AG04450 (cell line): ENCODE measurements around the gene RGPD4. TPM values are rescaled to one million over a fixed set of nuclear protein-coding genes. Genes with fewer than 3 reads are reported as not detected.
"Not testable (repeated sequence)": the region's sequence is repeated elsewhere in the genome, so short reads cannot be mapped to it uniquely, and the experiment has no call there.

Source experiments
- CTCF ChIA-PET: fragments of 300-600, 350-600 bp; formaldehyde crosslinking; extraction: SDS; loops from one replicate; lab custom pipeline; 2022; ENCODE audit warnings: antibody characterized with exemption, inconsistent platforms; lab: Charles Lee
- POLR2A ChIA-PET: fragments of 350-600 bp; formaldehyde crosslinking; extraction: SDS; loops from one replicate; lab custom pipeline; 2021; ENCODE audit warnings: antibody characterized with exemption, inconsistent platforms; lab: Yijun Ruan, JAX
- DNase-seq: peaks from one replicate; pipeline ENCODE4 v3.0.0-alpha.2; 2011; ENCODE audit warnings: low read depth, low spot score
- H3K27ac ChIP-seq: one replicate; pipeline ENCODE4 v1.5.1; 2012; ENCODE audit warnings: low read depth, low read length, control low read depth
- H3K27me3 ChIP-seq: one replicate; pipeline ENCODE4 v1.6.0; 2012; ENCODE audit warnings: low read length; ENCODE audit not compliant: control insufficient read depth, insufficient read depth
- H3K4me3 ChIP-seq: 2 replicates; pipeline ENCODE4 v1.5.1; 2011; ENCODE audit warnings: mild to moderate bottlenecking, low read depth, low read length, control low read depth
- H3K9me3 ChIP-seq: 2 replicates; pipeline ENCODE4 v1.5.1; 2012; ENCODE audit warnings: low read length; ENCODE audit not compliant: control insufficient read depth, insufficient read depth
- CTCF ChIP-seq: IDR thresholded peaks from 2 replicates; pipeline ENCODE4 v1.5.1; 2011; ENCODE audit warnings: low read depth, low read length, control low read depth, inconsistent platforms
- polyA plus RNA-seq: library from polyadenylated mRNA; depleted of rRNA; stranded (reverse); fragments of >200 nt; gene quantifications from 2 replicates; pipeline ENCODE4 v1.2.3, GENCODE V29; 2011

RGPD4 gene
- polyA plus RNA-seq, 1 experiment, result not detected

GRCh38 chr2:107824451-107825205 lies 2.1 kb upstream of the RGPD4 start:
- POLR2A ChIA-PET, result no interaction called here
- no peak for TF ChIP-seq CTCF
- Histone ChIP-seq H3K9me3 (peaks cover 7% of the 10 kb centered on the region; the same call in 1 of the 2 replicates), H3K27me3 (no peaks in the 10 kb centered on the region), H3K4me3 (no peak overlapping the region), H3K27ac (no peak overlapping the region)
- CTCF ChIA-PET, result no interaction called here
- no peak for DNase-seq

- Histone ChIP-seq H3K4me3 (no peak overlapping the region), H3K27ac (no peak overlapping the region), H3K27me3 (no peaks in the 10 kb centered on the region), H3K9me3 (peaks cover 10% of the 10 kb centered on the region; the same call in 1 of the 2 replicates)
- DNase-seq, result no peak
- CTCF ChIA-PET, result no interaction called here
- no peak for TF ChIP-seq CTCF
- POLR2A ChIA-PET, result no interaction called here
Observed at GRCh38 chr2:107825206-107825563, 1.5 kb upstream of the RGPD4 start.

GRCh38 chr2:107829514-107829913 lies 2.8 kb downstream of the RGPD4 start:
- DNase-seq, H3K27me3 ChIP-seq, H3K9me3 ChIP-seq, H3K4me3 ChIP-seq, H3K27ac ChIP-seq, CTCF ChIA-PET, POLR2A ChIA-PET: not testable (repeated sequence)

- H3K4me3 ChIP-seq, DNase-seq, CTCF ChIA-PET, H3K9me3 ChIP-seq, H3K27ac ChIP-seq, H3K27me3 ChIP-seq, POLR2A ChIA-PET: not testable (repeated sequence)
Observed at GRCh38 chr2:107833152-107833551, 6.5 kb downstream of the RGPD4 start.

GRCh38 chr2:107833618-107834017 lies 6.9 kb downstream of the RGPD4 start:
- POLR2A ChIA-PET, H3K27ac ChIP-seq, DNase-seq, H3K9me3 ChIP-seq, H3K4me3 ChIP-seq, H3K27me3 ChIP-seq: not testable (repeated sequence)
- CTCF ChIA-PET, result interaction anchor here (0.6 kb wide), 1 partner anchor 249 kb away, joined by 3 read pairs; no protein-coding TSS in a partner anchor

GRCh38 chr2:107916121-107916520 lies 89.4 kb downstream of the RGPD4 start:
- H3K27me3 ChIP-seq, CTCF ChIA-PET, H3K4me3 ChIP-seq, DNase-seq, H3K27ac ChIP-seq, POLR2A ChIA-PET, H3K9me3 ChIP-seq: not testable (repeated sequence)

- DNase-seq, H3K9me3 ChIP-seq, CTCF ChIA-PET, H3K4me3 ChIP-seq, H3K27me3 ChIP-seq, H3K27ac ChIP-seq, POLR2A ChIA-PET: not testable (repeated sequence)
Observed at GRCh38 chr2:107916696-107917370, 90.1 kb downstream of the RGPD4 start.
